D341Med (cell line): ENCODE measurements around the gene PKD2L2.
"Not testable (repeated sequence)": the region's sequence is repeated elsewhere in the genome, so short reads cannot be mapped to it uniquely, and the experiment has no call there.

ENCODE experiments used
- DNase-seq: peaks from one replicate; pipeline ENCODE4 v3.0.0; 2012; ENCODE audit warnings: low spot score

The PKD2L2 gene

DNA sequence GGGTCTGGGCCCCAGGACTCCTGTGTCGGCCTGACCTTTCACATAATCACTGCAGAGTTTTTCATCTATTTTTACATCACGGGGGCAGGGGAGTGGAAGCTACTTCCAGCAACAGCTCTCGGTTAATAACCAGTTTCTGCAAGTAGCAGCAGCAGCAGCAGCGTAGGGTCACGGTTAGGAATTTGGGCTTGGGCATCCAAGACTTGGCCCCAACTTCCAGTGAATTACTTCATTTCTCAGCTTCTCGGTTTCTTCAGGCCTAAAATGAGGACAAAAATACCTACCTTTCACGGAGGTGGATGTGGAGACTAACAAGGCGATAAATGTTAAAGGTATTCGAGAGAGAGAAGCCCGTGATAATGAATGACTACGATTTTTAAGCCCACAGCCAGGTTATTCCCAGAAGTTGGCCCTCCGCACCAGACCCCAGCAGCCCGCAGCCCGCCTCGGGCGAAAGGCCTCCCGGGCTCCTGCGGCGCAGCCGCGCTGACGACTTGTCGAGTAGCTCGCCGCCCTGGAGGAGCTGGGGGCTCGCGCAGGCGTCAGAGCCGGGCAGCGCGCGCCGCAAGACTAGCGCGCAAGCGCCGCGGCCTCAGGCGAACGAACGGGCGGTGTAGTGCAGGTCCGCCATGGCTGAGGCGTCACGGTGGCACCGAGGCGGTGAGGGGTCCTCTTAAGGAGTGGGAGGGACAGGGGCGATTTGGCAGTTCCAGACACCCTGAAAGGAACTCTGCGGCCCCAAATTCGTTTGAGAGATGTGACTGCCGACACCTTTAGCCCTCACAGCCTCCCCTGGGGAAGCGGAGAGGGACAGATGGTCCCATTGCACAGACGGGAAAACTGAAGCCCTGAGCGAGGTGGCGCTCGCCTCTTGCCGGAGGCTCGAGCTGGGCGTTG lies at the start of gene PKD2L2:
PKD2L2 (plus strand) TSS at position 595 of the 897 bp plus-strand sequence; CDS start at position 630, 35 bp downstream.
- DNase-seq: peak; percentile 60

DNA sequence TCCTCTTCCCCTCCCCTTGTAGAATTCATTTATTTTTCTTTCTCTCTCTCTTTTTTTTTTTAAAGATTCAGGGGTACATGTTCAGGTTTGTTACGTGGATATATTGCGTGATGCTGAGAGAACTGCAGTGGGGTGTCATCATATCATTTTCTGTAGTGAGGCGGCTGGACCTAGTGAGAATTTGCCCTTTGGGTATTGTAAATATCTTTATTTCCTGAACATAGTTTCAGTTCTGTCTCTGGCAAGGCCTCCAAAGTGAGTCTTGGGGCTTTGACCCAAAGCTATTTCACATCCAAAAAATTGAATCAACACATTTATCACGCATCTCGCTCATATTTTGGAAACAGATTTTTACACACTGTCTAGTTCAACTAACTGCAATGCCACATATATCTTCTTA lies 47.0 kb upstream of the PKD2L2 start:
- DNase-seq: no peak

DNA sequence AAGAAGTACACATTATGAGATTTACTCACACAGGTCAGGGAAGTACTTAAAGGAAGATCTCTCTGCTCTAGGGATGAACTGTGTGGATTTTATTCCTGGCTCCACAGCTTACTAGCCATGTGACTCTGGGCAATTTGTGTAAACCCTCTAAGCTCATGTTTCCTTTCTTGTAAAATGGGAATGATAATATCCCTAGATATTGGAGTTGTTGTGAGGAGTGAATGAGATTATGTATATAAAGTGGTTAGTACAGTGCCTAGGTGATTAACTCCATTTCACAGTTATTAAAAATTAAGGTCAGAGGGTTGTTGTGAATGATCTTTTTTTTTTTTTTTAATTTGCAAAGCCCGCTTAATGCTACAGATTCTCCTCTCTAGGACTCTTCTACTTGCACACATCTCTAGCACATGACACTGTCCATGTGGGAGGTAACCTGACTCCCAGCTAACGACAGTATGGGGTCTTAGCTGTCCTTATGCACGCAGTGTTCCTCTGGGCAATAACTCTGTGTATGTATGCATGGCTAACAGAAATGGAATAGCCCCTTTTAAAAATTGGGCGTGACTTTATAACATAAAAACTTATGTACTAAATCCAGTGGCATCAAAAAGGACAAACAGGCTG lies 45.5 kb upstream of the PKD2L2 start:
- no peak for DNase-seq

DNA sequence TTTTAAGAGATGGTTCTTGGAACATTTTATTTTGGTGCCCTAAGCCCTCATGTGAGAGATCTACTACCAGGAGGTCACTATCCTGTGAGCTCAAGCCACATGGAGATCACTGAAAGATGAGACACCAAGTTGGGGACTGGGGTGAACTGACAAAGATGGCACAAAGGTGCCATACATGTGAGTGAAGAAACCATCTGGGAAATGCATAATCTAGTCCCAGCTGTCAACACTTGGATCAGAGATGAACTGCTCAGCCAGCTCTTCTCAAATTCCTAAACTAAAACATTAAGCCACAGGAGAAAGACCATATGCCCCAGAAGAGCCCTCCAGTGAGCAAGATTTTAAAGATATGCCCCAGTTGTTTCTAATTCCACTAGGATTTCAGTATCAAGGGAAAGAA lies 43.8 kb upstream of the PKD2L2 start:
- peak; percentile 20 for DNase-seq

DNA sequence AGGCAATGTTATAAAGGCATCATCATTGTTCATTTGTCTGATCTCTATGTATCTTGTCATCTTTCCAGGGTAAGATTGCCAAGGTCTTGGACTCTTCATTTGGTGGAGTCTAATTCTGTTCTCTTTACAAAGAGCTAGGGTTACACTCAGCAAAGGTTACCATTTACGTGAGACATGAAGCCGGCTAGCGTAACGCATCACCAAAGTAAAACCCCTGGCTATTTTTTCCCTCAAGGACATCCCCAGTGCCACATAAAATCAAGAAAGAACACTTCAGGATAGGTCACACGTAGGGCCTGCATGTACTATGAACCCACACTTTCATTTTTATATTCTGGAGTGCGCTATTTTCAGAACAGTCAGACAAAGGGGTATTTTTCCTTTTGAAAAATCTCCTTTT lies 41.6 kb upstream of the PKD2L2 start:
- DNase-seq: no peak

DNA sequence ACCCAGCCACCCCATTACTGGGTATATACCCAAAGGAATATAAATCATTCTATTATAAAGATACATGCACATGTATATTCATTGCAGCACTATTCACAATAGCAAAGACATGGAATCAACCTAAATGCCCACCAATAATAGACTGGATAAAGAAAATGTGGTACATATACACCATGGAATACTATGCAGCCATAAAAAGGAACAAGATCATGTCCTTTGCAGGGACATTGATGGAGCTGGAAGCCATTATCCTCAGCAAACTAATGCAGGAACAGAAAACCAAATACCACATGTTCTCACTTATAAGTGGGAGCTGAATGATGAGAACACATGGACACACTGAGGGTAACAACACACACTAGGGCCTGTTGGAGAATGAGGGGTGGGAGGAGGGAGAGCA lies 36.1 kb upstream of the PKD2L2 start:
- DNase-seq: not testable (repeated sequence)

DNA sequence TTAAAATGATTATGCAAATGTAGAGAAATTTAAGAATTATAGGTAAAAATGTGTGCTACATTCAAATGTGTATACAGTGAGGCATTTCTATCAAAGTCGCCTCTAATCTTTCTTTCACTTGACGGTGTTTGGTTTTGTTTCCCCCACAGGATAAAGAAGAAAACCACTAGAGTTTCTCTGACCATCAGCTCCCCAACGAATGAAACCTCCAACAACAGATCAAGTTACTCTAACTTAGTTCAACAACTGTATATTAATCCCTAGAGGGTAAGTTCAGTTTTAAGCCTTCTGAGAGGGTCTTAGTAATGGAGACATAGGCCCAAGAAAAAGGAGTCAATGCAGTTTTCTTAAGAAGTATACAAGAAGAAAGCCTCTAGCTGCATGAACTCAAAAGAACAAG lies 33.1 kb upstream of the PKD2L2 start:
- no peak for DNase-seq

DNA sequence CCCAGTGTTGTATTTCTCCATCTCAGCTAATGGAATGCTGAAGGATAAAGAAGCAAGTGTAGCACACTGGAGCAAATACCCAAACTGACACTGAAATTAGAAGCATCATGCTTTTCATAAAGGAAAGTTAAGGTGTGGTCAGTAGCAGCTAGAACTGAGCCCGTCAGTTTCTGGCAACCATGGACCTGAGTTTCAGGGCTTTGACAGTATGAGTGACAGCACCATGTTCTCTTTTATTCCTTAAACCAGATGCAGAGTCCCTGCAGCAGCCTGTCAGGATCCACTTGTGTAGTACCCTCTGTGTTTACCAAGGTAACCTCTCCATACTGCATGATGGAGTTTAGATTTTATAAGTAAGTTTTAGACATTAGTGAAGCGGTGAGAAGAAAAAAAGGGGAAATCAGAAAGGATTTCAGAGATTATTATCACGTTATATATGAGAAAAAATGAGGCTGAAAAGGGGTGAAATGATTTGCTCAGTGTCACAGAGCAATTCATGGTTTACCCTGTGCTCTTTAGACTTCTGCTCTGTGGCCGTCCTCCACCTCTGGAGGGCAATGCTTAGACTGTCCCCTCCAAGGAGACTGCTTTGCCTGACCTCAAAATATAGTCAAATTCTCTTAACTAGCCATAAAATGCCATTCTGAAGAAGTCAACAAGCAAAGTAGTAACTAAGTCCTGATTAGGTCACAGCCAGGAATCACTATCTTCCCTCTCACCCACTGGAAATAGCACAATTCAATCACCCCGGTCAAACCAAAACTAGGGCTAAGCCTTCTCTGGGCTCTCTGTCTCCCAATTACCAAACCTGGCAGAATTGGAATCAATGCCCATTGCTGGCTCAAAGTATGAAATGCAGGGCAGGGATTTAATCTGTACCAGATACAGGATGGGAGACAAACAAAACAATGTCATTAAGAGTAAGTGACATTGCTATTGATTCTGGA lies 32.1 kb upstream of the PKD2L2 start:
- no peak for DNase-seq

DNA sequence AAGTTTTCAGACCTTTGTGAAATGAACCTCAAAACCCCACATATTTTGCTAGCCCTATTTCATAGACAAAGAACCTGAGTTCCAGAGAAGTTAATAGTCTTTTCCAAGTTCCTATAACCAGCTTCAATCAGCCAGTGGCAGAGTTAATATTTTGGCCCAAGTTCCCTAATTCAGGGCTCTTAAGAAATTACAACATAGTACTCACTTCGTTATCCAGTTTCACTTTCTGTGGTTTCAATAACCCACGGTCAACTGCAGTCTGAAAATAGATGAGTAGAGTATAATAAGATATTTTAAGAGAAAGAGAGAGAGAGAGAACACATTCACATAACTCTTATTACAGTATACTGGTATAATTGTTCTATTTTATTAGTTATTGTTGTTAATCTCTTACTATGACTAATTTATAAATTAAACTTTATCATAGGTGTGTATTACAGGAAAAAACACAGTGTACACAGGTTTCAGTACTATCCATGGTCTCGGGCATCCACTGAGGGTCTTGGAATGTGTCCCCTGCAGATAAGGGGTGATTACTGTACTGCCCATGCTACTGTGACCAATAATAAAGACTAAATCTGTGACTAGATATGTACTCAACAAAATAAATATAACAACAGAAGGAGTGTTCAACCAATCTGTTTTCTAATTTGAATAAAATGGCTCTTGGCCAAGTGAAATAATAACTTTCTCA lies 30.9 kb upstream of the PKD2L2 start:
- no peak for DNase-seq

DNA sequence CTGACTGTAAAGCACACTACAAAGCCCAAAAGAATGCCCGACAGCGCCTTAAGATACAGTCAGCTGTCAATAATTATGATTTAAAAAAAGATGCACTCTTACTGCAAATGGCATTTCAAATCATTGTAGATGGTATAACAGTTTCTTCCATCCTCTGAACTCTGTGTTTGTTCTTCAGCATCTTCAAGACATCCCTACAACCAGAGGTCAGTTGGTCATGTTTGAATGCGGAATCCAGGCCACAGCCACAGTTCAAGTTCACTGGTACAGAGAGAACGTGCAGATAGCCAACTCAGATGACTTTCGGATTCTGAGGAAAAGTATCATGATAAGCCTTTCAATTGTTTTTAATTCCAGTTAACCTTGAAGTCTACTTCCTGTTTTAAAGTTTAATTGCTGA lies 30.3 kb upstream of the PKD2L2 start:
- DNase-seq: no peak

DNA sequence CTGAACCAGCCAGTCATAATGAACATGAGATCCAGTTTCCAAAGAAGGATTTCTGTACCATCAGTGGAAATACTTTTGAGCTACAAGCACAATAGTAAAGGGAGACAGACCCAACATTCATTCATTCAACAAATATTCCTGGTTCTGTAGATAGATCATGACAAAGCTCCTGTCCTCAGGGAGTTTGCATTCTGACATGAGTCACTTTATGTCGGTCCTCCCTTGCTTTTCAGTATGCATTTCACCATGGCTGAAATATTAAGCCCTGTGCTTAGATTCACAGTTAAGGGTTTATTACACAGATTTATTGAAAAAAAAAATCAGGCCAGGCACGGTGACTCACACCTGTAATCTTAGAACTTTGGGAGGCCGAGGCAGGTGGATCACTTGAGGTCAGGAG lies 27.0 kb upstream of the PKD2L2 start:
- no peak for DNase-seq

DNA sequence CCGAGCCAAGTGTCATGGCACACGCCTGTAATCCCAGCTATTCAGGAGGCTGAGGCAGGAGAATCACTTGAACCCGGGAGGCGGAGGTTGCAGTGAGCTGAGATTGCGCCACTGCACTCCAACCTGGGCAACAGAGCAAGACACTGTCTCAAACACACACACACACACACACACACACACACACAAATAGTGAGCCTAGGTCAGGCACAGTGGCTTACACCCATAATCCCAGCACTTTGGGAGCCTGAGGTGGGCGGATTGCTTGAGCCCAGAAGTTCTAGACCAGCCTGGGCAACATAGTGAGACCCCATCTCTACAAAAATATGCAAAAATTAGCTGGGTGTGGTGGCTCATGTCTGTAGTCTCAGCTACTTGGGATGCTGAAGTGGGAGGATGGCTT lies 25.6 kb upstream of the PKD2L2 start:
- not testable (repeated sequence) for DNase-seq

DNA sequence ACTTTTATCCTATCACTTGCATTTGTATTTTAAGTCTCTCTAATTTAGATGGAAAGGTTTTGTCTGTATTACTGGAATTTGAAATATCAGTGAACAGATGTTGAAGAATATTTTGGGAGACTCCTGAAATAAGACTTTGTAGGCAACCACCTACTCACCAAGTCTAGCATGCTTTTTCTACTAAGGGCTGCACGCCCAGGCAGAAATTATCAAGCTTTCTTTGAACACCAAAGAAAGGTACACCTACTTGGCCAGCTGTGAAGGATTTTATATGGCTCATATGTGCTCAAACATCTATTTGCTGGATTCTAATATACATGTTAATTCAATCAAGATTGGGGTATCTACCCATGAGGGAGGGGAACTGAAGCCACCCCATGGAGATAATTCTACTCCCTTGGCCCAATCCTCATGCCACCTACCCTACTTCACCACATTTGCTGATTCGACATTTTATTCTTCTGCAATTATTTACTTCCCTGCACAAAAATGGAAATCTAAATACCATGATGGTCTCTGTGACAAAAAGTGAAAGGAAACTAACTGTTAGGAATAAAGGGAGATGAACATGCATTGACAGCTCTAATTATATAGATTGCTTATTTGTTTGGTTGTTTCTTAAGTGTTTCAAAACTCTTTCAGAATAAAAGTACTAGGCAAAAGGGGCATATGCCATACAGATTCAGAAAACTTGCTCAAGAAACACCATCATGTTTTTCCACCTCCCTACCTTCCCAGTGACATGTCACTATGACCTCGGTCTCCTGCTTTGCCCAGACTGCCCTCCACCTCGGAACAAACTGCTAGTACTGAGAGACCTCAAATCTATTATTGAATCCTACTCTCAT lies 22.5 kb upstream of the PKD2L2 start:
- DNase-seq: no peak

DNA sequence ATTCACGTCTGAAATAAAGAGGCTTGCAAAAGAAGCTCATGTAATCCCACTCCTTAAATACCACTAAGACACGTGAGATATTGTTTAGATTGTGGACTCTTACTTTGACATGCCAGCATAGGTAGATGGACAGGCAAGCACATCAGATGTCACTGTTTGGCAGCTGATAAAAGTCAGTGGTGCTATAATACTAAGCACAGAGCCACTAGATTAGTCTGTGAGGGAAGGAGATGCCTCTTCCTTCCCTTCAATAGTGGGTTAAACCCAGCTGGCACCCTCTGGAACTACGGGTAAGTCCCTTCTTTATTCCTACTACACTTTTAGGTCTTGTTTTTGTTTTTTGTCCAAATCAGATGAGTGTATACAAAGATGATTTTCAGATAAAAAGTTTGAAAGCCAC lies 21.6 kb upstream of the PKD2L2 start, which contains the start of gene MYOT:
MYOT (plus strand) TSS at position 197 of the 400 bp plus-strand sequence. CDS start 2,792 bp downstream, outside the sequence.
- no peak for DNase-seq

DNA sequence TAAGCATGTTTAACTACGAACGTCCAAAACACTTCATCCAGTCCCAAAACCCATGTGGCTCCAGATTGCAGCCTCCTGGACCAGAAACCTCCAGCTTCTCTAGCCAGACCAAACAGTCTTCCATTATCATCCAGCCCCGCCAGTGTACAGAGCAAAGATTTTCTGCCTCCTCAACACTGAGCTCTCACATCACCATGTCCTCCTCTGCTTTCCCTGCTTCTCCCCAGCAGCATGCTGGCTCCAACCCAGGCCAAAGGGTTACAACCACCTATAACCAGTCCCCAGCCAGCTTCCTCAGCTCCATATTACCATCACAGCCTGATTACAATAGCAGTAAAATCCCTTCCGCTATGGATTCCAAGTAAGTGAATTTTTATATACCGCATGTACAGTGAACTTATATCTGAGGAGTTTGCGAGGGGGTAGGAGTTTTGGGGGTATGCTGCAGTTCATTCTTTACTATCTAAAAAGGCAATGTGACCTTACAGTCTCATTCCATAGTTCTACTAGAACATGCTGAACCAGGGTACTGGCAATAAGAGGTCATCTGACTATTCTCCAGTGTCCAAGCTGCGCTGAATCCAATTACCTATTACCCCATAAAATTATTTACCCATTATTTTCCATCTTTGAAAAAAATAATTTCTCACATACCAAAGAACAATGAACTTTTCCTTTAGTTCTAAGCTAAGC lies 18.5 kb upstream of the PKD2L2 start:
- no peak for DNase-seq

DNA sequence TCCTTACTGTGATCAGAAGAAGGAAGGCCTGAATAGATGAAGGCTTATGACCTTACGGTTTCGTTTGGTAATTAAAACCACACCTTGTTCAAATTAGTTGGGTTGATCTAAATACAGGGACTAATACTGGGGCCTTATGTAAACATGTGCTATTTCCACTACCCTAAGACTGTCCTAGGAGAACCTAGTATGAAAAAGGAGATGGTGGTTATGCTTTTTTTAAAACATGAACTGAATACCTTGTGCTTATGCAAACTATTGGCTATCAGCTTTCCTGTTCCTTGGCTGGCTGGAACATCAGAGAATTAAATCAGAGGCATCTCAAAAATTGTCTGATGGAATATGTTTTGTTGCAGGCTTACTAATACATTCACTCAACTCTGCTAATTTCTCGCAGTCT lies 17.7 kb upstream of the PKD2L2 start:
- no peak for DNase-seq

DNA sequence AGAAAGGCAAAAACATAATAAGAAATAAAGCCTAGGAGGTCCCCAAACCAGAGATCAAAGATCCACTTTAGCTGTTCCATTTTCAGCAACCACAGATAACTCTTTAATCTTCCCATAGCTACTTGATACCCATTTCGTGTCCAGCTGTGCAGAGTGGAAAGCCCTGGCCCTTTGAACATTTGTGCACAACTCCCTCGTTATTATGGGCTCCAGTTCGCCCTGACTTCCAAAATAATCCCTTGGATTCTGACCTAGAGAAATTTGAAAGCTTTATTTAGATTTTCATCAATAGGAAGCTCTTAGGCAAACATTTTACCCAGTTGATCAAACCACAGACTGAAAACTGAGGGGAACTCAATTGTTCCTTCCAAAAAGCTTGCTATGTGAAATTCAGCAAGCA lies 16.8 kb upstream of the PKD2L2 start:
- no peak for DNase-seq

DNA sequence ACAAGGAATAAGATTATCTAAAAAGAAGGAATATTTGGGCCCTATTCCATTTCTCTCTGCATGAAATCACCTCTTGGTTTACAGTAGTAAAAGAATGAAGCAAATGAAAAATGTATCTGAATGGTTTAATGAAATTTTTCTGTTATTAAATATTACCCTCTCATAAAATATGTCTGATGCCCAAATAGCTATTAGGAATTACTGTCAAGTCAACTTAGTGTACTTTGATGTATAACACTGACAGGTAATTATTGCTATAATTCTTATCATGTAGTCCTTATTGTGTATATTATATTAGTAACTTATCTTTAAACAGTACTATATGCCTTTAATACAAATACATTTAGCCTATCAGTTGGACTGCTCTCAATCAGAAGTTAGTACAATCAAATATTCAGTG lies 13.2 kb upstream of the PKD2L2 start:
- DNase-seq: no peak

DNA sequence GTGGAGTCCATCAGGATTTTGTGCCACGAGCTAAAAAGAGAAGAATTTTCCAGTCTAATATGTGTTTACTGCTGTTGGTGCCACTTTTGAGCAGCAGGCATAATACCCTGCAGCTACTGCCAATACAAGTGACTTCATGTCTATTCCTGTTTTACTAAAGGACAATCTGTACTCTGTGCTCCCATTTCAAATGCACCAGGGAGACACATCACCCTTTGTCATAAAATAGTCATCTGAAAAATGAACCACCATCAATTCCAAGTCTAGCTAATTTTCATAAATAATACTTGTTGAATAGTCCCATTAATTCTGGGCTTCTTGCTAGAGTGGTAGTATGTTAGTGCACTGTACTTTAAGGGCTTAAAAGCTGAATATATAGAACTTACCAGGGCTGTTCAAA lies 8.9 kb upstream of the PKD2L2 start:
- no peak for DNase-seq

DNA sequence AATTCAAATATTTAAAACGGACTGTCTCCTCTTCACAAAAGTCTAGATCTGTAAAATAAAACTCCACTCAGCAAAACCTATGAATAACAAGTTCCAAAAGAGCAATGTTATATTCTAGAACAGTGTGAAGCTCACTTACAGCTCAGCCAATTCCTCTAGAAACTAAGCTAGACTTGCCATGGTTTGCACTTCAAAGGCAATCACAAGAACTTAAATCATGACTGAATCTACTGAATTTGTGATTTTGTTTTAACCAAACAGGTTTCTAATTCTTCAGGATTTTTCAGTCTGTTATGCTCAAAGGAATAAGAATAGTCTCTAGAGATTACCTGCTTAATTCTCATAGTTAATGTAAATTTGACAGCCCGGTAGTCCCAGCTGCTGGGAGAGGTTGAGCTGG lies 1.4 kb upstream of the PKD2L2 start:
- no peak for DNase-seq
